ENCODE measurements around the gene AGBL1. TPM values are rescaled to one million over a fixed set of nuclear protein-coding genes. Genes with fewer than 3 reads are reported as not detected.

The AGBL1 gene
- polyA plus RNA-seq, 1 experiment, result not detected

GRCh38 chr15:86373147-86373546, 293.5 kb downstream of the AGBL1 start:
- DNase-seq (ENCODE audit: low read depth, low spot score), result no peak
- ChIA-PET CTCF (no interaction called here), POLR2A (no interaction called here)
- H3K27me3 ChIP-seq (ENCODE audit: control insufficient read depth, insufficient read depth, low read length), result no peaks in the 10 kb centered on the region
- no peak overlapping the region for H3K27ac ChIP-seq (ENCODE audit: low read depth, low read length)
- no peak overlapping the region for H3K4me3 ChIP-seq (ENCODE audit: low read depth, low read length)
- TF ChIP-seq CTCF (IDR thresholded peaks at IDR 0.05; ENCODE audit: low read depth, low read length), result no peak
- peaks cover 20% of the 10 kb centered on the region; the same call in 1 of the 2 replicates for H3K9me3 ChIP-seq (ENCODE audit: control insufficient read depth, insufficient read depth, low read length)

DNA sequence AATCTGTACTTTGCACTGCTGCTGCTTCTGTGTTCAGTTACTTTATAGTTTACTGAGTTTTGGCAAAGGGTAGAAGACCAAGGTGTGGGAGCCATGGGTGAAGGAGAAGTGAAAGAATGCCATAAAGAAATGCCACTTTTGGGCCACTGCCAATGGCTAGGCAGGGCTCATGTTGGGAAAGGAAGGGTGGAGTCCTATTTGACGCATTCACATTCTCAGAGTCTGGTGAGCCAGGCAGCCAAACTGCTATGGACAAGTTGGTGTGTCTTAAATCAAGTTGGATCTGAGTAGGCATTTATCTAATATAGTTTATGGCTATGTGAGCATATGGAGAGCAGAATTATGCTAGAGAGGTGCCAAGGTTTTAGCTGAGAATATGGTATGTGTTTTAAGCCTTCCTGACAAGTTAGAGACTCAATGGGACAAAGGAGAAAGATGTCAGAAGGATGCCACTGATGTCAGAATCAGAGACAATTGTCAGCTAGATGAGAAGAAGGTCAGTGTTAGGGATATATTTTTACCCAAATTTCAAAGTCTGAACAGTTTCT, 296.1 kb downstream of the AGBL1 start:
- H3K9me3 ChIP-seq (ENCODE audit: control insufficient read depth, insufficient read depth, low read length), result peaks cover 23% of the 10 kb centered on the region; the same call in 1 of the 2 replicates
- no peaks in the 10 kb centered on the region for H3K27me3 ChIP-seq (ENCODE audit: control insufficient read depth, insufficient read depth, low read length)
- no peak for TF ChIP-seq CTCF (IDR thresholded peaks at IDR 0.05; ENCODE audit: low read depth, low read length)
- POLR2A ChIA-PET, result no interaction called here
- CTCF ChIA-PET, result no interaction called here
- no peak for DNase-seq (ENCODE audit: low read depth, low spot score)
- H3K27ac ChIP-seq (ENCODE audit: low read depth, low read length), result no peak overlapping the region
- H3K4me3 ChIP-seq (ENCODE audit: low read depth, low read length), result no peak overlapping the region

DNA sequence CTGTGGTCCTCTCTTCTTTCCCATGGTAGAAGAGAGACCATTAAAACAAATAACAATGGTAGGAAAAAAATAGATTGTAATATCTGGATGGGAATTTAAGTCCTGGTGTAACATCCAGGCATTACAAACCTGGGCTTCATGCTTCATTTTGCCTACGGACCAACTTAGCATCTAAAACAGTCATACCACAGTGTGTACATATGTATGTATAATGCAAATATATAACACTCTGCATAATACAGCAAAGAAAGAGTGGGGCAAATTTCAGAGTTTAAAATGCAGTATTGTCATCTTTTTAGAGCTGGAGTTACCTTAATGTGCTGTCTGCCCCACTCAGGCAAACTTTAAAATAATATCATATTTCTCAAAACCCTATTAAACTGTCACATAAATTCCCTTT, 298.2 kb downstream of the AGBL1 start:
- DNase-seq (ENCODE audit: low read depth, low spot score), result no peak
- no peak for TF ChIP-seq CTCF (IDR thresholded peaks at IDR 0.05; ENCODE audit: low read depth, low read length)
- Histone ChIP-seq H3K27me3 (ENCODE audit: control insufficient read depth, insufficient read depth, low read length) (no peaks in the 10 kb centered on the region), H3K27ac (ENCODE audit: low read depth, low read length) (no peak overlapping the region), H3K4me3 (ENCODE audit: low read depth, low read length) (no peak overlapping the region), H3K9me3 (ENCODE audit: control insufficient read depth, insufficient read depth, low read length) (peaks cover 21% of the 10 kb centered on the region; the same call in 1 of the 2 replicates)
- ChIA-PET POLR2A (no interaction called here), CTCF (no interaction called here)

DNA sequence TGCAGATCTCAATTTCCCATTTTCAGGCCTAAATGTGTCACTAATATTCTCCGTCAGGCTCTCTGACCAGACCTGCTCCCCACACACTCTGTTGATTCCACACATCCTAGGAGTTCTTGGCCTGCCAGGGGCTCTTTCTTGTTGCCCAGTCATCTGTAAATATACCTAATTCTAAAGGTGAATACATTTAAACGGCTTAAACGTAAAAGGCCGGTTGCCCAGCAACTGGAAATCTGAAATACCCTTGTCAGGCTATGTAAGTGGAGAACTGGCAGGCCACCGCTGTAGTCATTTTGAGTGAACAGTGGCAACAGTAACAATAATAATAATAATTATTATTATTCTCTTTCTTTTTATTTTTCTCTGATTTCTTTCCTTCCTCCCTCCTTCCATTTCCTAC, 302.7 kb downstream of the AGBL1 start:
- Histone ChIP-seq H3K9me3 (ENCODE audit: control insufficient read depth, insufficient read depth, low read length) (peaks cover 7% of the 10 kb centered on the region; the same call in 1 of the 2 replicates), H3K27ac (ENCODE audit: low read depth, low read length) (no peak overlapping the region), H3K27me3 (ENCODE audit: control insufficient read depth, insufficient read depth, low read length) (no peaks in the 10 kb centered on the region), H3K4me3 (ENCODE audit: low read depth, low read length) (no peak overlapping the region)
- ChIA-PET CTCF (no interaction called here), POLR2A (no interaction called here)
- DNase-seq (ENCODE audit: low read depth, low spot score), result no peak
- TF ChIP-seq CTCF (IDR thresholded peaks at IDR 0.05; ENCODE audit: low read depth, low read length), result no peak

GRCh38 chr15:86383611-86384010, 303.9 kb downstream of the AGBL1 start:
- Histone ChIP-seq H3K27ac (ENCODE audit: low read depth, low read length) (no peak overlapping the region), H3K27me3 (ENCODE audit: control insufficient read depth, insufficient read depth, low read length) (no peaks in the 10 kb centered on the region), H3K9me3 (ENCODE audit: control insufficient read depth, insufficient read depth, low read length) (peaks cover 7% of the 10 kb centered on the region; the same call in 1 of the 2 replicates), H3K4me3 (ENCODE audit: low read depth, low read length) (no peak overlapping the region)
- ChIA-PET POLR2A (no interaction called here), CTCF (no interaction called here)
- TF ChIP-seq CTCF (IDR thresholded peaks at IDR 0.05; ENCODE audit: low read depth, low read length), result no peak
- DNase-seq (ENCODE audit: low read depth, low spot score), result no peak
